GM12875 (cell line): ENCODE results near the gene CAPN12.
"Not testable (repeated sequence)": the region's sequence is repeated elsewhere in the genome, so short reads cannot be mapped to it uniquely, and the experiment has no call there.

Experiments used
- H3K4me3 ChIP-seq: one replicate; pipeline ENCODE4 v1.5.1; 2011; ENCODE audit warnings: low read depth, low read length, control low read depth
- TF ChIP-seq, protein P1 (sequence below): IDR thresholded peaks from 2 replicates; pipeline ENCODE4 v1.5.1; 2011; ENCODE audit warnings: low read depth, mild to moderate bottlenecking, control low read depth, inconsistent platforms, low read length, moderate library complexity, borderline replicate concordance; ENCODE audit not compliant: insufficient read depth

CAPN12 gene, protein sequence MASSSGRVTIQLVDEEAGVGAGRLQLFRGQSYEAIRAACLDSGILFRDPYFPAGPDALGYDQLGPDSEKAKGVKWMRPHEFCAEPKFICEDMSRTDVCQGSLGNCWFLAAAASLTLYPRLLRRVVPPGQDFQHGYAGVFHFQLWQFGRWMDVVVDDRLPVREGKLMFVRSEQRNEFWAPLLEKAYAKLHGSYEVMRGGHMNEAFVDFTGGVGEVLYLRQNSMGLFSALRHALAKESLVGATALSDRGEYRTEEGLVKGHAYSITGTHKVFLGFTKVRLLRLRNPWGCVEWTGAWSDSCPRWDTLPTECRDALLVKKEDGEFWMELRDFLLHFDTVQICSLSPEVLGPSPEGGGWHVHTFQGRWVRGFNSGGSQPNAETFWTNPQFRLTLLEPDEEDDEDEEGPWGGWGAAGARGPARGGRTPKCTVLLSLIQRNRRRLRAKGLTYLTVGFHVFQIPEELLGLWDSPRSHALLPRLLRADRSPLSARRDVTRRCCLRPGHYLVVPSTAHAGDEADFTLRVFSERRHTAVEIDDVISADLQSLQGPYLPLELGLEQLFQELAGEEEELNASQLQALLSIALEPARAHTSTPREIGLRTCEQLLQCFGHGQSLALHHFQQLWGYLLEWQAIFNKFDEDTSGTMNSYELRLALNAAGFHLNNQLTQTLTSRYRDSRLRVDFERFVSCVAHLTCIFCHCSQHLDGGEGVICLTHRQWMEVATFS

DNA sequence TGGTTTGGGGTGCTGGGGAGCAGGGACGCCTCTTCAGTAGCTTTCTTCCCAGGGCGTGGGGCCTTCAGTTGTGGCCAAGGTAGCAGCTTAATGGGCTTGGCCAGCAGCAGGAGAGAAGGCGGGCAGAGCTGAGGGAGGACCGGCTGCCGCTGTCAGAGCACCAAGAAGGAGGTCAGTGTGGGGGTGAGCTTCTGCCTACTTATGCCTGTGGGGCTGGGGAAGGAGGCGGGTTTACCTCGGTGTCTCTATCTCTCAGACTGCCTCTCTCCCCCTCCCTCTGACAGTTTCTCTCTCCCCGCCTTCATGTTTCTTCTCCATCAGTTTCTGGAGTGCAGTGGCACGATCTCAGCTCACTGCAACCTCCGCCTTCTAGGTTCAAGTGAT lies at the start of gene CAPN12:
Gene CAPN12, minus strand, starts transcription at position 177 of the 384 bp plus-strand sequence. CDS start 309 bp downstream, outside the sequence.
- TF ChIP-seq, protein P1, sequence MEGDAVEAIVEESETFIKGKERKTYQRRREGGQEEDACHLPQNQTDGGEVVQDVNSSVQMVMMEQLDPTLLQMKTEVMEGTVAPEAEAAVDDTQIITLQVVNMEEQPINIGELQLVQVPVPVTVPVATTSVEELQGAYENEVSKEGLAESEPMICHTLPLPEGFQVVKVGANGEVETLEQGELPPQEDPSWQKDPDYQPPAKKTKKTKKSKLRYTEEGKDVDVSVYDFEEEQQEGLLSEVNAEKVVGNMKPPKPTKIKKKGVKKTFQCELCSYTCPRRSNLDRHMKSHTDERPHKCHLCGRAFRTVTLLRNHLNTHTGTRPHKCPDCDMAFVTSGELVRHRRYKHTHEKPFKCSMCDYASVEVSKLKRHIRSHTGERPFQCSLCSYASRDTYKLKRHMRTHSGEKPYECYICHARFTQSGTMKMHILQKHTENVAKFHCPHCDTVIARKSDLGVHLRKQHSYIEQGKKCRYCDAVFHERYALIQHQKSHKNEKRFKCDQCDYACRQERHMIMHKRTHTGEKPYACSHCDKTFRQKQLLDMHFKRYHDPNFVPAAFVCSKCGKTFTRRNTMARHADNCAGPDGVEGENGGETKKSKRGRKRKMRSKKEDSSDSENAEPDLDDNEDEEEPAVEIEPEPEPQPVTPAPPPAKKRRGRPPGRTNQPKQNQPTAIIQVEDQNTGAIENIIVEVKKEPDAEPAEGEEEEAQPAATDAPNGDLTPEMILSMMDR, result no peak
- H3K4me3 ChIP-seq, result no peak within 1 kb of the TSS

- H3K4me3 ChIP-seq, result no peak overlapping the region
- TF ChIP-seq, protein P1, result no peak
Observed at GRCh38 chr19:38793671-38794070, 49.4 kb upstream of the CAPN12 start.

GRCh38 chr19:38793177-38793576 lies 48.9 kb upstream of the CAPN12 start:
- TF ChIP-seq, protein P1, result no peak
- H3K4me3 ChIP-seq, result no peak overlapping the region

GRCh38 chr19:38792250-38793111 lies 48.2 kb upstream of the CAPN12 start:
- H3K4me3 ChIP-seq, result no peak overlapping the region
- TF ChIP-seq, protein P1, result peak; percentile 38; the same call in 1 of the 2 replicates

DNA sequence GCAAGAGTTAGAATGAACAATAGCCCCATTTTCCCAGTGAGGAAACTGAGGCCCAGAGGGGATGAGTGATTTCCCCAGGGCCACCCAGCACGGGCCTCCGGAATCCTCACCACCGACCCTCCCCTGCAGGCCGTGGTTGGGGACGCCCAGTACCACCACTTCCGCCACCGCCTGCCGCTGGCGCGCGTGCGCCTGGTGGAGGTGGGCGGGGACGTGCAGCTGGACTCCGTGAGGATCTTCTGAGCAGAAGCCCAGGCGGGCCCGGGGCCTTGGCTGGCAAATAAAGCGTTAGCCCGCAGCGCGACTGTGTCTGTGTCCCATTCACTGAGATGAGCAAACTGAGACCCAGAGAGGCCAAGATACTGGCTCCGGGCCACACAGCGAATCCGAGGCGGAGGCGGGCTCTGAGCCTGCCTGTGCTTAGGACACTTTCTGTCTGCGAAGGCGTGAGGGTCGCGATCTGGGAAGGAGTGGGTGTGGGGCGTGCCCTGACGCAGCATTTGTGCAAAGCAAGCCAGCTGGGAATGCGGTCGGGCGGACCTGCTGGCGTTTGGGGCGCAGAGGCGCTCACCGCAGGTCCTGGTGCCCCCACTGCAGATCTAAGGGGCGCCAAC lies 47.3 kb upstream of the CAPN12 start:
- not testable (repeated sequence) for H3K4me3 ChIP-seq

- H3K4me3 ChIP-seq, result not testable (repeated sequence)
Observed at GRCh38 chr19:38790507-38791403, 46.5 kb upstream of the CAPN12 start.

- TF ChIP-seq, protein P1, result no peak
- H3K4me3 ChIP-seq, result no peak within 1 kb of the TSS
Observed at GRCh38 chr19:38788478-38789243, 44.4 kb upstream of the CAPN12 start, which contains the start of gene LGALS7B. LGALS7B (plus strand) TSS chr19:38789200; CDS start chr19:38789227, 27 bp downstream.
